HEK293T (cell line): ENCODE measurements around the gene DSCAM.

Experiments used
- CTCF ChIA-PET: fragments of 350-600 bp; formaldehyde crosslinking; extraction: SDS; loops from one replicate; lab custom pipeline; 2021; ENCODE audit warnings: antibody characterized with exemption, inconsistent platforms; lab: Yijun Ruan, JAX
- POLR2A ChIA-PET: fragments of 350-600 bp; formaldehyde crosslinking; extraction: SDS; loops from one replicate; lab custom pipeline; 2020; ENCODE audit warnings: antibody characterized with exemption, inconsistent platforms; lab: Yijun Ruan, JAX
- DNase-seq: peaks from one replicate; pipeline ENCODE4 v3.0.0; 2012; ENCODE audit warnings: mixed read lengths; ENCODE audit errors: extremely low spot score
- ARNT ChIP-seq: fragments of 450-650 bp; IDR thresholded peaks from 2 replicates; pipeline ENCODE4 v1.6.1; 2017; ENCODE audit warnings: mild to moderate bottlenecking
- BHLHE40 ChIP-seq: fragments of 450-650 bp; IDR thresholded peaks from 2 replicates; pipeline ENCODE4 v1.6.1; 2016; ENCODE audit warnings: mild to moderate bottlenecking, moderate library complexity, borderline replicate concordance
- CTBP1 ChIP-seq: fragments of 450-650 bp; IDR thresholded peaks from 2 replicates; pipeline ENCODE4 v1.6.1; 2016; ENCODE audit warnings: borderline replicate concordance
- ELF4 ChIP-seq: fragments of 450-650 bp; IDR thresholded peaks from 2 replicates; pipeline ENCODE4 v1.6.1; 2017; ENCODE audit warnings: antibody characterized with exemption
- FOXA1 ChIP-seq: fragments of 450-650 bp; IDR thresholded peaks from 2 replicates; pipeline ENCODE4 v1.6.1; 2016; ENCODE audit warnings: mild to moderate bottlenecking
- FOXK2 ChIP-seq: fragments of 450-650 bp; IDR thresholded peaks from 2 replicates; pipeline ENCODE4 v1.6.1; 2016; ENCODE audit warnings: mild to moderate bottlenecking
- FOXM1 ChIP-seq: fragments of 450-650 bp; IDR thresholded peaks from 2 replicates; pipeline ENCODE4 v1.6.1; 2017; ENCODE audit warnings: mild to moderate bottlenecking, borderline replicate concordance
- HDGF ChIP-seq: fragments of 450-650 bp; IDR thresholded peaks from 2 replicates; pipeline ENCODE4 v1.6.1; 2017; ENCODE audit warnings: antibody characterized with exemption, borderline replicate concordance
- L3MBTL2 ChIP-seq: fragments of 450-650 bp; conservative IDR thresholded peaks from 2 replicates; pipeline ENCODE4 v1.6.1; 2016; ENCODE audit warnings: mild to moderate bottlenecking
- LEF1 ChIP-seq: fragments of 450-650 bp; IDR thresholded peaks from 2 replicates; pipeline ENCODE4 v1.6.1; 2017; ENCODE audit warnings: mild to moderate bottlenecking, borderline replicate concordance
- NFRKB ChIP-seq: fragments of 450-650 bp; IDR thresholded peaks from 2 replicates; pipeline ENCODE4 v1.6.1; 2016; ENCODE audit warnings: mild to moderate bottlenecking, moderate library complexity
- PKNOX1 ChIP-seq: fragments of 450-650 bp; IDR thresholded peaks from 2 replicates; pipeline ENCODE4 v1.6.1; 2016
- SP1 ChIP-seq: fragments of 450-650 bp; IDR thresholded peaks from 2 replicates; pipeline ENCODE4 v1.6.1; 2017
- SUZ12 ChIP-seq: fragments of 450-650 bp; IDR thresholded peaks from 2 replicates; pipeline ENCODE4 v1.6.1; 2016; ENCODE audit warnings: mild to moderate bottlenecking
- TARDBP ChIP-seq: fragments of 450-650 bp; IDR thresholded peaks from 2 replicates; pipeline ENCODE4 v1.6.1; 2016
- ZNF384 ChIP-seq: fragments of 450-650 bp; IDR thresholded peaks from 2 replicates; pipeline ENCODE4 v1.6.1; 2016

DSCAM gene

GRCh38 chr21:40066221-40066620, 780.7 kb downstream of the DSCAM start:
- DNase-seq: no peak
- ChIA-PET CTCF (no interaction called here), POLR2A (no interaction called here)
- TF ChIP-seq LEF1: no peak
- no peak for TF ChIP-seq SUZ12
- TF ChIP-seq HDGF: no peak
- no peak for TF ChIP-seq PKNOX1
- TF ChIP-seq BHLHE40: no peak
- TF ChIP-seq ZNF384: no peak

GRCh38 chr21:40060083-40060677, 786.8 kb downstream of the DSCAM start:
- ChIA-PET CTCF (no interaction called here), POLR2A (no interaction called here)
- no peak for TF ChIP-seq ELF4
- no peak for DNase-seq

GRCh38 chr21:40057331-40057730, 789.6 kb downstream of the DSCAM start:
- DNase-seq: no peak
- ChIA-PET POLR2A (no interaction called here), CTCF (no interaction called here)
- TF ChIP-seq CTBP1 (no peak), ZNF384 (no peak), ARNT (no peak), TARDBP (no peak), L3MBTL2 (no peak), ELF4 (no peak), PKNOX1 (no peak), FOXK2 (no peak), BHLHE40 (no peak), SUZ12 (no peak), SP1 (no peak), FOXA1 (no peak), FOXM1 (no peak), LEF1 (no peak), HDGF (no peak), NFRKB (no peak)

GRCh38 chr21:40056031-40056430, 790.9 kb downstream of the DSCAM start:
- DNase-seq: no peak
- ChIA-PET POLR2A (no interaction called here), CTCF (no interaction called here)
- TF ChIP-seq ARNT (no peak), ELF4 (no peak), SP1 (no peak), LEF1 (no peak), FOXM1 (no peak), SUZ12 (no peak), CTBP1 (no peak), L3MBTL2 (no peak), PKNOX1 (no peak), FOXA1 (no peak), ZNF384 (no peak), TARDBP (no peak), FOXK2 (no peak), NFRKB (no peak), BHLHE40 (no peak), HDGF (no peak)

- TF ChIP-seq FOXA1 (no peak), SP1 (no peak), ELF4 (no peak), BHLHE40 (no peak)
- ChIA-PET CTCF (no interaction called here), POLR2A (no interaction called here)
- DNase-seq: no peak
Measured at GRCh38 chr21:40054403-40054802, 792.6 kb downstream of the DSCAM start.

GRCh38 chr21:40053007-40053406, 794.0 kb downstream of the DSCAM start:
- ChIA-PET POLR2A (no interaction called here), CTCF (no interaction called here)
- TF ChIP-seq FOXM1 (no peak), ARNT (no peak), CTBP1 (no peak), ZNF384 (no peak), FOXK2 (no peak)
- DNase-seq: no peak

GRCh38 chr21:40052276-40052675, 794.7 kb downstream of the DSCAM start:
- no peak for TF ChIP-seq TARDBP
- no peak for TF ChIP-seq CTBP1
- no peak for TF ChIP-seq HDGF
- TF ChIP-seq PKNOX1: no peak
- TF ChIP-seq SUZ12: no peak
- no peak for TF ChIP-seq ELF4
- TF ChIP-seq ZNF384: no peak
- no peak for TF ChIP-seq FOXM1
- TF ChIP-seq FOXK2: no peak
- TF ChIP-seq ARNT: no peak
- no peak for TF ChIP-seq LEF1
- TF ChIP-seq BHLHE40: no peak
- TF ChIP-seq NFRKB: no peak
- no peak for TF ChIP-seq SP1
- TF ChIP-seq L3MBTL2: no peak
- TF ChIP-seq FOXA1: no peak
- ChIA-PET CTCF (no interaction called here), POLR2A (no interaction called here)
- no peak for DNase-seq
